ENCODE measurements around the gene MYRIP. TPM values are rescaled to one million over a fixed set of nuclear protein-coding genes. Genes with fewer than 3 reads are reported as not detected.
"Not testable (repeated sequence)": the region's sequence is repeated elsewhere in the genome, so short reads cannot be mapped to it uniquely, and the experiment has no call there.

MYRIP gene
- total and polyA plus RNA-seq, 5 donors: 2.4 to 12.1 (median 6.9) TPM

GRCh38 chr3:39990532-39990931 is 181.1 kb downstream of the MYRIP start:
- no peak for ATAC-seq
- WGBS: 47% methylated on average over 1 of the region's 1 CpG
- Histone ChIP-seq H3K4me3 (ENCODE audit: low read length) (no peak overlapping the region), H3K27me3 (ENCODE audit: control insufficient read depth, insufficient read depth) (no peaks in the 10 kb centered on the region), H3K4me1 (ENCODE audit: control insufficient read depth, insufficient read depth, low read length) (no peaks in the 10 kb centered on the region), H3K9me3 (ENCODE audit: control insufficient read depth, low read length) (no peaks in the 10 kb centered on the region), H3K27ac (ENCODE audit: low read length) (no peak overlapping the region)
- intact Hi-C loops (cut with DNase I): no loop called here
- DNase-seq: peak in 1 of 3 donors; percentile 30

GRCh38 chr3:40008796-40009195 is 199.4 kb downstream of the MYRIP start:
- no peaks in the 10 kb centered on the region for H3K27me3 ChIP-seq (ENCODE audit: control insufficient read depth, insufficient read depth)
- no peaks in the 10 kb centered on the region for H3K9me3 ChIP-seq (ENCODE audit: control insufficient read depth, low read length)
- ATAC-seq (no peak), DNase-seq (no peak)
- intact Hi-C loops (cut with DNase I): no loop called here
- H3K4me3 ChIP-seq (ENCODE audit: low read length): no peak overlapping the region
- no peak overlapping the region for H3K27ac ChIP-seq (ENCODE audit: low read length)
- 96% methylated on average over 3 of the region's 3 CpGs for WGBS
- no peaks in the 10 kb centered on the region for H3K4me1 ChIP-seq (ENCODE audit: control insufficient read depth, insufficient read depth, low read length)

GRCh38 chr3:40009991-40010390 is 200.6 kb downstream of the MYRIP start:
- Histone ChIP-seq H3K4me3 (ENCODE audit: low read length) (no peak overlapping the region), H3K27ac (ENCODE audit: low read length) (no peak overlapping the region), H3K4me1 (ENCODE audit: control insufficient read depth, insufficient read depth, low read length) (no peaks in the 10 kb centered on the region), H3K27me3 (ENCODE audit: control insufficient read depth, insufficient read depth) (no peaks in the 10 kb centered on the region), H3K9me3 (ENCODE audit: control insufficient read depth, low read length) (no peaks in the 10 kb centered on the region)
- intact Hi-C loops (cut with DNase I): no loop called here
- DNase-seq (peak in 2 of 3 donors; percentile 48 to 69), ATAC-seq (peak; percentile 30 to 84)
- WGBS: 37% methylated on average over 2 of the region's 2 CpGs

DNA sequence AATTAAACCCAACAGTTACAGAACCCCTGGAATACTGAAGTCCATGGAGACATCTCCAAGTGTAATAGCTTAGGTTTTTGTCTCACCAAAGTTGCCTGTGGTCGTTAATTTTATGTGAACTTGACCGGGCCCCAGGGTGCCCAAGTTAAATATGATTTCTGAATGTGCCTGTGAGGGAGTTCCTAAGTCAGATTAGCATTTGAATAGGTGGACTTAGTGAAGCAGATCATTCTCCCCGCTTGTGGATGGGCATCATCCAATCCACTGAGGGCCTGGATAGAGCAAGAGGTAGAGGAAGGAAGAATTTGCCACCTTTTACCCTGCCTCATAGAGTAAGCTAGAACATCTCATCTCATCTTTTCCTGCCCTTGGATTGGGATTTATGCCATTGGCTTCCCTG is 203.0 kb downstream of the MYRIP start:
- Histone ChIP-seq H3K4me3 (ENCODE audit: low read length) (no peak overlapping the region), H3K4me1 (ENCODE audit: control insufficient read depth, insufficient read depth, low read length) (no peaks in the 10 kb centered on the region), H3K27ac (ENCODE audit: low read length) (no peak overlapping the region), H3K27me3 (ENCODE audit: control insufficient read depth, insufficient read depth) (no peaks in the 10 kb centered on the region), H3K9me3 (ENCODE audit: control insufficient read depth, low read length) (no peaks in the 10 kb centered on the region)
- WGBS: 92% methylated on average over 3 of the region's 3 CpGs
- ATAC-seq (no peak), DNase-seq (no peak)
- intact Hi-C loops (cut with DNase I): no loop called here

- Histone ChIP-seq H3K9me3 (ENCODE audit: control insufficient read depth, low read length) (no peaks in the 10 kb centered on the region), H3K27ac (ENCODE audit: low read length) (no peak overlapping the region), H3K4me3 (ENCODE audit: low read length) (no peak overlapping the region), H3K4me1 (ENCODE audit: control insufficient read depth, insufficient read depth, low read length) (no peaks in the 10 kb centered on the region), H3K27me3 (ENCODE audit: control insufficient read depth, insufficient read depth) (no peaks in the 10 kb centered on the region)
- intact Hi-C loops (cut with DNase I): no loop called here
- DNase-seq (no peak), ATAC-seq (no peak)
- WGBS: 81% methylated on average over 3 of the region's 3 CpGs
These were observed 207.0 kb downstream of the MYRIP start for GRCh38 chr3:40016391-40016790.

- ATAC-seq (no peak), DNase-seq (no peak)
- Histone ChIP-seq H3K27ac (ENCODE audit: low read length) (no peak overlapping the region), H3K4me3 (ENCODE audit: low read length) (no peak overlapping the region), H3K27me3 (ENCODE audit: control insufficient read depth, insufficient read depth) (no peaks in the 10 kb centered on the region), H3K4me1 (ENCODE audit: control insufficient read depth, insufficient read depth, low read length) (no peaks in the 10 kb centered on the region), H3K9me3 (ENCODE audit: control insufficient read depth, low read length) (no peaks in the 10 kb centered on the region)
- intact Hi-C loops (cut with DNase I): no loop called here
- WGBS: 80% methylated on average over 2 of the region's 2 CpGs
These were observed 209.0 kb downstream of the MYRIP start for GRCh38 chr3:40018369-40018768.

- ATAC-seq (no peak), DNase-seq (no peak)
- Histone ChIP-seq H3K4me3 (ENCODE audit: low read length) (no peak overlapping the region), H3K4me1 (ENCODE audit: control insufficient read depth, insufficient read depth, low read length) (no peaks in the 10 kb centered on the region), H3K9me3 (ENCODE audit: control insufficient read depth, low read length) (no peaks in the 10 kb centered on the region), H3K27ac (ENCODE audit: low read length) (no peak overlapping the region), H3K27me3 (ENCODE audit: control insufficient read depth, insufficient read depth) (no peaks in the 10 kb centered on the region)
- 79% methylated on average over 3 of the region's 3 CpGs for WGBS
- intact Hi-C loops (cut with DNase I): no loop called here
These were observed 210.0 kb downstream of the MYRIP start for GRCh38 chr3:40019376-40019775.

GRCh38 chr3:40020689-40021088 is 211.3 kb downstream of the MYRIP start:
- ATAC-seq (peak in 1 of 2 donors; percentile 57), DNase-seq (no peak)
- Histone ChIP-seq H3K9me3 (ENCODE audit: control insufficient read depth, low read length) (no peaks in the 10 kb centered on the region), H3K4me3 (ENCODE audit: low read length) (no peak overlapping the region), H3K27ac (ENCODE audit: low read length) (no peak overlapping the region), H3K4me1 (ENCODE audit: control insufficient read depth, insufficient read depth, low read length) (no peaks in the 10 kb centered on the region), H3K27me3 (ENCODE audit: control insufficient read depth, insufficient read depth) (no peaks in the 10 kb centered on the region)
- 52% methylated on average over 2 of the region's 2 CpGs for WGBS
- intact Hi-C loops (cut with DNase I): no loop called here

GRCh38 chr3:40021338-40021737 is 211.9 kb downstream of the MYRIP start:
- Histone ChIP-seq H3K9me3 (ENCODE audit: control insufficient read depth, low read length) (no peaks in the 10 kb centered on the region), H3K4me1 (ENCODE audit: control insufficient read depth, insufficient read depth, low read length) (no peaks in the 10 kb centered on the region), H3K4me3 (ENCODE audit: low read length) (no peak overlapping the region), H3K27me3 (ENCODE audit: control insufficient read depth, insufficient read depth) (no peaks in the 10 kb centered on the region), H3K27ac (ENCODE audit: low read length) (no peak overlapping the region)
- no peak for DNase-seq
- WGBS: 39% methylated on average over 1 of the region's 1 CpG
- ATAC-seq: peak in 1 of 2 donors; percentile 60
- intact Hi-C loops (cut with DNase I): no loop called here

DNA sequence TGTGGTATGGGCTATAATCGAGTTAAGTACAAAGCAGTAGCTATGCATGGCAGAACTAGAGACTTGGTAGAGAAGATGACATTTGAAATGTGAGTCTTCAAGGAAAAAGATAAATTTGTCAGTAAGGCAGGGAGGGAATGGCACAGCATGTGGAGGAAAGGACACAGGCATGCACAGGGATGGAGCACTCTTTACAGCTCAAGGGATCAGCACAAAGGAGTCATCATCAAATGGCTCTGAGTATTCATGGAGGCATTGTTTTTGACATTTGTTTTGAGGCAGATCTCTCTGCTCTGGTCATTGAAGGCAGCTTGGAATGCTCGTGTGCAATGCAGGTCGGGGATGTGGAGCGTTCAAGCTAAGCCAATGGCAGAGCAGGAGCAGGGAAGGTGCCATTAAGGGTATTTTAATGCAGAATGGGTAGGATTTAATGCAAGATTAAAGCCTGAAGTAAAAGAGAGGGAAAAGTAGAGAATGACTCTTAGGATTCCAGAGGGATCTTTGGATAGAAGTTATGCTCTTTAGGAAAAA is 213.0 kb downstream of the MYRIP start:
- 83% methylated on average over 4 of the region's 4 CpGs for WGBS
- Histone ChIP-seq H3K4me3 (ENCODE audit: low read length) (no peak overlapping the region), H3K27ac (ENCODE audit: low read length) (no peak overlapping the region), H3K27me3 (ENCODE audit: control insufficient read depth, insufficient read depth) (no peaks in the 10 kb centered on the region), H3K4me1 (ENCODE audit: control insufficient read depth, insufficient read depth, low read length) (no peaks in the 10 kb centered on the region), H3K9me3 (ENCODE audit: control insufficient read depth, low read length) (no peaks in the 10 kb centered on the region)
- ATAC-seq: no peak
- intact Hi-C loops (cut with DNase I): no loop called here
- DNase-seq: no peak

DNA sequence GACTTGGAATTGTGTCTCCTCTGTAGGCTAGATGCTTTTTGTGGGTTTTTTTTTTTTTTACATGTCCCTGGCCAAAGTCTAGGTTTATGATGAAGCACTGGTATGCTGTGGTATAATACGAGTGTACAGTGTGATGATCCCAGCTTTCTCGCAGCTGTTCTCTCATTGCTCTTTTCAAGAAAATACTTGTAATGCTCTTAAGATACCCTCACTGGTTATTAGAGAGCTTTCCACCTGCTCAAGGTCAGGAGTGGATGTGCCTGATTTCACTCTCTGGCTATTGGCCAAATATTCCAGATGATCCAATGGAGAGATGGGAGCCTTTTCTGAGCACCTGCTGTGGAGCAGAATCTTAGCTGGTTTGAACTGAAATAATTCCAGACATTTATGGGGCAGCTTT is 215.1 kb downstream of the MYRIP start:
- H3K4me3 ChIP-seq (ENCODE audit: low read length): no peak overlapping the region
- no peaks in the 10 kb centered on the region for H3K9me3 ChIP-seq (ENCODE audit: control insufficient read depth, low read length)
- no peak for DNase-seq
- intact Hi-C loops (cut with DNase I): no loop called here
- no peak overlapping the region for H3K27ac ChIP-seq (ENCODE audit: low read length)
- WGBS: 92% methylated on average over 2 of the region's 2 CpGs
- no peaks in the 10 kb centered on the region for H3K27me3 ChIP-seq (ENCODE audit: control insufficient read depth, insufficient read depth)
- ATAC-seq: no peak
- no peaks in the 10 kb centered on the region for H3K4me1 ChIP-seq (ENCODE audit: control insufficient read depth, insufficient read depth, low read length)

DNA sequence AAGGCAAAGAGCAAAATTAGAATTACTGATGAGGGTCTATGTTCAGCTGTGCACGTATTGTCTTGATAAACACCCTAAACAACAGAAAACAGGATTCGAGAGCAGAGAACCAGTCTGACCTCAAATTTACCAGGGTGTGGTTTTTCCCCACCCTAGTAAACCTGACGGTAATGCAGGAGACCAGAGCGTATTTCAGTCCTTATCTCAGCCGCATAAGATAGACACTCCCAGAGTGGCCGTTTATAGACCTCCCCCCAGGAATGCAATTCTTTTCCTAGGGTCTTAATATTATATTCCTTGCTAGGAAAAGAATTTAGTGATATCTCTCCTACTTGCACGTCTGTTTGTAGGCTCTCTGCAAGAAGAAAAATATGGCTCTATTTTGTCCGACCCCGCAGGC is 216.5 kb downstream of the MYRIP start:
- H3K4me1 ChIP-seq (ENCODE audit: control insufficient read depth, insufficient read depth, low read length); DNase-seq; H3K27me3 ChIP-seq (ENCODE audit: control insufficient read depth, insufficient read depth); H3K27ac ChIP-seq (ENCODE audit: low read length); H3K4me3 ChIP-seq (ENCODE audit: low read length); intact Hi-C loops (cut with DNase I); H3K9me3 ChIP-seq (ENCODE audit: control insufficient read depth, low read length); ATAC-seq: not testable (repeated sequence)
- WGBS: 92% methylated on average over 9 of the region's 9 CpGs

Measured in right cardiac atrium (tissue), 5 donors.